ENCODE data around the gene CNOT6L. TPM values are rescaled to one million over a fixed set of nuclear protein-coding genes. Genes with fewer than 3 reads are reported as not detected.

CNOT6L gene
- total and polyA plus RNA-seq, 2 of the 13 experiments (the other 11 are each of a cell fraction or from before 2014, with no cell fraction given): 7.9 to 13.5 TPM

- TF ChIP-seq AKNA (CRISPR knock-in tag; IDR thresholded peaks at IDR 0.05; ENCODE audit: borderline replicate concordance) (peak; percentile 72; the same call in 1 of the 2 replicates), ZNF784 (CRISPR knock-in tag; IDR thresholded peaks at IDR 0.05; ENCODE audit: borderline replicate concordance) (no peak), FOXM1 (CRISPR knock-in tag; IDR thresholded peaks at IDR 0.05) (no peak), ZNF788 (CRISPR knock-in tag; IDR thresholded peaks at IDR 0.05; ENCODE audit: borderline replicate concordance) (peak; percentile 93; the same call in 1 of the 2 replicates), ATM (IDR thresholded peaks at IDR 0.05; ENCODE audit: borderline replicate concordance) (no peak), ZNF780A (CRISPR knock-in tag; IDR thresholded peaks at IDR 0.05) (no peak; the same call in 1 of the 2 replicates), ZNF615 (CRISPR knock-in tag; IDR thresholded peaks at IDR 0.05; ENCODE audit: borderline replicate concordance) (peak; percentile 95), ZFAT (CRISPR knock-in tag; conservative IDR thresholded peaks at IDR 0.05) (no peak), FOXO4 (CRISPR knock-in tag; conservative IDR thresholded peaks at IDR 0.05) (peak; percentile 91; the same call in 1 of the 2 replicates), SP140L (CRISPR knock-in tag; IDR thresholded peaks at IDR 0.05; ENCODE audit: borderline replicate concordance) (peak; percentile 90; the same call in 1 of the 2 replicates), ZFP36L2 (CRISPR knock-in tag; IDR thresholded peaks at IDR 0.05) (no peak), ZGPAT (CRISPR knock-in tag; IDR thresholded peaks at IDR 0.05) (peak; percentile 91), ZNF484 (CRISPR knock-in tag; IDR thresholded peaks at IDR 0.05; ENCODE audit: borderline replicate concordance, low read depth) (no peak), ZNF235 (CRISPR knock-in tag; IDR thresholded peaks at IDR 0.05; ENCODE audit: borderline replicate concordance) (no peak), ZNF343 (CRISPR knock-in tag; IDR thresholded peaks at IDR 0.05) (no peak), POGK (CRISPR knock-in tag; conservative IDR thresholded peaks at IDR 0.05) (peak; percentile 90), ZEB1 (IDR thresholded peaks at IDR 0.05; ENCODE audit: insufficient replicate concordance, low read depth) (peak; percentile 89), TBL1XR1 (IDR thresholded peaks at IDR 0.05; ENCODE audit: borderline replicate concordance, low read length, partially characterized antibody) (peak; percentile 75)
These were observed 43.5 kb upstream of the CNOT6L start, which contains the start of gene MRPL1 (continued) for GRCh38 chr4:77862478-77863216.
